SU-DHL-6 (cell line): ENCODE data around the gene LRRC2.

Experiments
- H2AFZ ChIP-seq: fragments of 200-600 bp; sonication (generic); 2 replicates; pipeline ENCODE4 v1.6.1; 2014; ENCODE audit warnings: low read depth, mild to moderate bottlenecking, moderate library complexity, mixed read lengths, antibody characterized with exemption, low read length; ENCODE audit not compliant: severe bottlenecking
- H3F3A ChIP-seq: fragments of 200-600 bp; shearing (Covaris generic); 2 replicates; pipeline ENCODE4 v1.6.0; 2016; ENCODE audit warnings: antibody characterized with exemption, mild to moderate bottlenecking; ENCODE audit not compliant: insufficient read depth
- H3K27ac ChIP-seq: fragments of 200-600 bp; sonication (generic); 2 replicates; pipeline ENCODE4 v1.5.1; 2016; ENCODE audit warnings: low read depth, mild to moderate bottlenecking, low read length, moderate library complexity, mixed read lengths
- H3K27me3 ChIP-seq: fragments of 200-600 bp; sonication (generic), shearing (Covaris generic); 2 replicates; pipeline ENCODE4 v1.6.0; 2014; ENCODE audit warnings: mild to moderate bottlenecking, low read length
- H3K36me3 ChIP-seq: fragments of 200-600 bp; sonication (generic); 2 replicates; pipeline ENCODE4 v1.6.1; 2014; ENCODE audit warnings: mild to moderate bottlenecking, low read length, mixed read lengths
- H3K4me2 ChIP-seq: fragments of 300-600, 200-600 bp; shearing (Covaris generic), sonication (generic); 2 replicates; pipeline ENCODE4 v1.6.0; 2014; ENCODE audit warnings: low read length, low read depth, mild to moderate bottlenecking; ENCODE audit not compliant: poor library complexity, severe bottlenecking
- H3K4me3 ChIP-seq: fragments of 200-600 bp; sonication (generic); 2 replicates; pipeline ENCODE4 v1.5.1; 2014; ENCODE audit warnings: antibody characterized with exemption, low read length, mild to moderate bottlenecking, mixed read lengths; ENCODE audit not compliant: insufficient read depth, poor library complexity, severe bottlenecking
- H3K79me2 ChIP-seq: fragments of 200-600 bp; sonication (generic); 2 replicates; pipeline ENCODE4 v1.6.1; 2014; ENCODE audit warnings: mild to moderate bottlenecking, low read length, moderate library complexity; ENCODE audit not compliant: insufficient read depth
- H3K9ac ChIP-seq: fragments of 200-600 bp; sonication (generic); 2 replicates; pipeline ENCODE4 v1.7.0; 2014; ENCODE audit warnings: mild to moderate bottlenecking, low read length
- H3K9me2 ChIP-seq: fragments of 200-600 bp; sonication (generic); replicated peaks from 2 replicates; pipeline ENCODE4 v1.6.1; 2014; ENCODE audit warnings: low read length; ENCODE audit not compliant: insufficient read depth
- H3K9me3 ChIP-seq: fragments of 200-600 bp; sonication (generic); 2 replicates; pipeline ENCODE4 v1.6.1; 2014; ENCODE audit warnings: low read length, mixed read lengths; ENCODE audit not compliant: insufficient read depth
- H4K20me1 ChIP-seq: fragments of 200-600 bp; sonication (generic); 2 replicates; pipeline ENCODE4 v1.6.1; 2014; ENCODE audit warnings: low read depth, mild to moderate bottlenecking, antibody characterized with exemption, low read length, moderate library complexity, mixed read lengths
- CTCF ChIP-seq: fragments of 200-600 bp; sonication (generic); IDR thresholded peaks from one replicate; pipeline ENCODE4 v1.5.1; 2017; ENCODE audit warnings: antibody characterized with exemption, mild to moderate bottlenecking, low read length, moderate library complexity; ENCODE audit not compliant: insufficient read depth, poor library complexity, severe bottlenecking
- EZH2phosphoT487 ChIP-seq: fragments of 200-600 bp; sonication (generic), shearing (Covaris generic); conservative IDR thresholded peaks from 2 replicates; pipeline ENCODE4 v1.6.1; 2018; ENCODE audit warnings: mild to moderate bottlenecking, antibody characterized with exemption, low read length, moderate library complexity, mixed read lengths

Gene LRRC2

DNA sequence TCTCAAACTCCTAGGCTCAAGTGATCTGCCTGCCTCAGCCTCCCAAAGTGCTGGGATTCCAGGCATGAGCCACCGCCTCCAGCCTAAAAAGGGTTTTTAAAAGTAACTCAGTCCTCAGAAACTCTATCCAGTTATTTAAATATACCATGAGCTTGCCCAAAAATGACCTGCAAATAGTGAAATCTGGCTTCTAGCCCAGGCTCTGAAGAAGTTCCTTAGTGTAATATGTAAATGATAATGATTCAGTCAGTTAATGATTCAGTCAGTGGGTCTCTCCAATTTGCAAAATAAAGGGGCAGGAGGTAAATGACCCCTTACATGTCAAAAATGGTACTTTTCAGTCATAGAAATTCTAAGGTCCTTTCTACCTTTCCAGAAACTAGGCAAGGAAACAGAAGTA, 28.8 kb downstream of the LRRC2 start:
- Histone ChIP-seq H3K4me2 (peak overlapping the region; percentile 84), H3K27ac (peak overlapping the region; percentile 100)

DNA sequence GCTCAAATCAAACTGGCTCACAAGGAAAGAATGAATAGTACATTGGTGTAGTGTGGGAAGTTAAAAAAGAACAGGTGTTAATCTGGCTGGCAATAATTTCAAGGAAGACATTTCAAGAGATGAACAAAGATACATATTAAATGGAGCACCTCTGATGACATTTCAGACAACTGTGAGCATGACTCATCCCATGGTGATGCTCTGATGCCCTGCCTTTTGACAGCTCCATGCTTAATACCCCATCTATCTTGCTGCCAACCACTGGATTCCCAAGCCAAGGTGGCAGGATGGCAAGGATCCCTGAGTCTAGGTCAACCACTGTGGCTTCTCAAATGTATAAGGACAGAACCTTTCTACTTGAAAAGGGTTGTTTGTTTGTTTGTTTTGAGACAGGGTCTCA, 29.3 kb downstream of the LRRC2 start:
- Histone ChIP-seq H3F3A (peaks cover 45% of the 10 kb centered on the region), H3K9ac (0 out of 2 replicates have a peak overlapping the region, but pooled peaks have one; percentile 73), H3K4me3 (no peak overlapping the region), H4K20me1 (no peaks in the 10 kb centered on the region), H3K9me3 (no peaks in the 10 kb centered on the region), H3K27me3 (no peaks in the 10 kb centered on the region), H3K9me2 (no peaks in the 10 kb centered on the region), H3K36me3 (no peaks in the 10 kb centered on the region), H2AFZ (no peak overlapping the region), H3K79me2 (no peaks in the 10 kb centered on the region), H3K27ac (peak overlapping the region; percentile 100), H3K4me2 (no peak overlapping the region)
- TF ChIP-seq CTCF (no peak), EZH2phosphoT487 (no peak)

More for the DNA sequence above, 28.8 kb downstream of the LRRC2 start:
- Histone ChIP-seq H3K4me3 (no peak overlapping the region), H3K79me2 (no peaks in the 10 kb centered on the region), H3F3A (peaks cover 47% of the 10 kb centered on the region), H3K9ac (peak overlapping the region; percentile 73), H3K36me3 (no peaks in the 10 kb centered on the region), H3K27me3 (no peaks in the 10 kb centered on the region), H2AFZ (no peak overlapping the region), H3K9me3 (no peaks in the 10 kb centered on the region), H4K20me1 (no peaks in the 10 kb centered on the region), H3K9me2 (no peaks in the 10 kb centered on the region)
- TF ChIP-seq CTCF (no peak), EZH2phosphoT487 (no peak)

- Histone ChIP-seq H3K27ac (no peak overlapping the region), H3K9me2 (no peaks in the 10 kb centered on the region), H3K36me3 (no peaks in the 10 kb centered on the region), H3K79me2 (no peaks in the 10 kb centered on the region), H3K9ac (no peak overlapping the region), H2AFZ (no peak overlapping the region), H3K4me2 (no peak overlapping the region), H4K20me1 (no peaks in the 10 kb centered on the region), H3F3A (peaks cover 44% of the 10 kb centered on the region), H3K9me3 (no peaks in the 10 kb centered on the region), H3K27me3 (no peaks in the 10 kb centered on the region), H3K4me3 (no peak overlapping the region)
- TF ChIP-seq CTCF (no peak), EZH2phosphoT487 (no peak)
Measured at GRCh38 chr3:46535746-46536145, 30.4 kb downstream of the LRRC2 start.

GRCh38 chr3:46533091-46533490, 33.0 kb downstream of the LRRC2 start:
- H3K9me3 ChIP-seq, result no peaks in the 10 kb centered on the region
- peaks cover 19% of the 10 kb centered on the region for H3F3A ChIP-seq
- H3K79me2 ChIP-seq, result no peaks in the 10 kb centered on the region
- H2AFZ ChIP-seq, result no peak overlapping the region
- TF ChIP-seq EZH2phosphoT487 (no peak), CTCF (no peak)
- no peaks in the 10 kb centered on the region for H3K36me3 ChIP-seq
- no peak overlapping the region for H3K27ac ChIP-seq
- no peak overlapping the region for H3K4me3 ChIP-seq
- no peak overlapping the region for H3K9ac ChIP-seq
- H4K20me1 ChIP-seq, result no peaks in the 10 kb centered on the region
- H3K4me2 ChIP-seq, result no peak overlapping the region
- H3K9me2 ChIP-seq, result no peaks in the 10 kb centered on the region
- no peaks in the 10 kb centered on the region for H3K27me3 ChIP-seq
